CD4-positive, CD25-positive, alpha-beta regulatory T cell (primary cell): ENCODE results near the gene SHD. TPM values are rescaled to one million over a fixed set of nuclear protein-coding genes. Genes with fewer than 3 reads are reported as not detected.
"Not testable (repeated sequence)": the region's sequence is repeated elsewhere in the genome, so short reads cannot be mapped to it uniquely, and the experiment has no call there.

Experiments
- ATAC-seq, 2 donors: fragments of 150-1000 bp; cut with Tn5 transposase; one replicate each; pipeline ENCODE4 v1.10.0; 2021; ENCODE audit warnings: low read depth in 2 of 2, moderate number of reproducible peaks in 2 of 2, moderate library complexity in 1 of 2
- DNase-seq, 3 donors: peaks; one replicate each; pipeline versions ENCODE4 v3.0.0 to v3.0.0-alpha.2; 2012 to 2022; ENCODE audit warnings: mixed read lengths in 1 of 3
- H3K27ac ChIP-seq: one replicate; pipeline ENCODE4 v1.7.0; 2013; ENCODE audit warnings: mild to moderate bottlenecking, low read length; ENCODE audit not compliant: insufficient read depth, poor library complexity, severe bottlenecking
- H3K27me3 ChIP-seq: one replicate; pipeline ENCODE4 v1.7.0; 2013; ENCODE audit warnings: low read length; ENCODE audit not compliant: control insufficient read depth, insufficient read depth
- H3K36me3 ChIP-seq: one replicate; pipeline ENCODE4 v1.7.0; 2013; ENCODE audit warnings: mild to moderate bottlenecking, low read length, moderate library complexity; ENCODE audit not compliant: control insufficient read depth, insufficient read depth
- H3K4me1 ChIP-seq: 2 replicates; pipeline ENCODE4 v1.7.0; 2013; ENCODE audit warnings: mild to moderate bottlenecking, low read length; ENCODE audit not compliant: insufficient read depth, control insufficient read depth, poor library complexity, severe bottlenecking
- H3K4me3 ChIP-seq: one replicate; pipeline ENCODE4 v1.7.0; 2013; ENCODE audit warnings: low read depth, mild to moderate bottlenecking, low read length, moderate library complexity
- H3K9me3 ChIP-seq, 2 experiments: 1 replicate in 1 of 2; 2 replicates in 1 of 2; pipeline ENCODE4 v1.7.0; 2013; ENCODE audit warnings: low read length in 2 of 2, mild to moderate bottlenecking in 1 of 2, moderate library complexity in 1 of 2; ENCODE audit not compliant: control insufficient read depth in 2 of 2
- H3K27ac Mint-ChIP-seq, 3 donors: one replicate each; pipeline ENCODE4 v1.8.0; 2020 to 2022; ENCODE audit warnings: mild to moderate bottlenecking in 3 of 3, mixed read lengths in 3 of 3, moderate library complexity in 2 of 3
- H3K27me3 Mint-ChIP-seq: one replicate; pipeline ENCODE4 v1.8.0; 2022; ENCODE audit warnings: mild to moderate bottlenecking, mixed read lengths
- H3K36me3 Mint-ChIP-seq: one replicate; pipeline ENCODE4 v1.8.0; 2020; ENCODE audit warnings: mixed read lengths
- H3K4me1 Mint-ChIP-seq, 4 donors: one replicate each; pipeline ENCODE4 v1.8.0; 2020 to 2022; ENCODE audit warnings: mixed read lengths in 4 of 4, mild to moderate bottlenecking in 1 of 4
- H3K4me3 Mint-ChIP-seq, 4 donors: one replicate each; pipeline ENCODE4 v1.8.0; 2020 to 2022; ENCODE audit warnings: mild to moderate bottlenecking in 4 of 4, mixed read lengths in 4 of 4, moderate library complexity in 3 of 4
- H3K9me3 Mint-ChIP-seq, 7 donors: one replicate each; pipeline ENCODE4 v1.8.0; 2020 to 2022; ENCODE audit warnings: mixed read lengths in 7 of 7, mild to moderate bottlenecking in 3 of 7, moderate library complexity in 2 of 7
- polyA plus RNA-seq, 4 donors: library from polyadenylated mRNA; unstranded; fragments of 300-500 nt; fragmentation: Illumina TruSeq; gene quantifications; one replicate each; pipeline ENCODE4 v1.2.3, GENCODE V29; 2021
- total RNA-seq: library from RNA; stranded (reverse); gene quantifications from one replicate; pipeline ENCODE4 v1.2.3, GENCODE V29; 2022

Gene SHD
- total and polyA plus RNA-seq, 5 donors from 2014 or later: not detected

GRCh38 chr19:4326837-4327251 lies 47.8 kb downstream of the SHD start:
- H3K36me3 Mint-ChIP-seq: no peaks in the 10 kb centered on the region
- H3K9me3 Mint-ChIP-seq: peaks cover 0 to 5% (median 0%) of the 10 kb centered on the region in 7 donors
- peaks cover 22% of the 10 kb centered on the region for H3K4me1 ChIP-seq
- peaks cover 14% of the 10 kb centered on the region for H3K27me3 Mint-ChIP-seq
- DNase-seq: peak in 1 of 3 donors; percentile 25
- no peaks in the 10 kb centered on the region for H3K27me3 ChIP-seq
- H3K27ac ChIP-seq: no peak overlapping the region
- H3K4me3 ChIP-seq: no peak overlapping the region
- H3K9me3 ChIP-seq: no peaks in the 10 kb centered on the region
- H3K27ac Mint-ChIP-seq: peak overlapping the region in 1 of 3 donors; percentile 69
- H3K4me1 Mint-ChIP-seq: peaks cover 0 to 29% (median 16%) of the 10 kb centered on the region in 4 donors
- peak overlapping the region in 3 of 4 donors; percentile 74 to 90 (median 88) for H3K4me3 Mint-ChIP-seq
- ATAC-seq: no peak
- H3K36me3 ChIP-seq: no peaks in the 10 kb centered on the region

GRCh38 chr19:4327252-4327876 lies 48.3 kb downstream of the SHD start:
- Mint-ChIP-seq H3K27me3 (peaks cover 14% of the 10 kb centered on the region), H3K4me3 (peak overlapping the region; percentile 74 to 90 (median 88)), H3K4me1 (peaks cover 0 to 29% (median 16%) of the 10 kb centered on the region in 4 donors), H3K36me3 (no peaks in the 10 kb centered on the region), H3K27ac (peak overlapping the region in 2 of 3 donors; percentile 69), H3K9me3 (peaks cover 0 to 3% (median 0%) of the 10 kb centered on the region in 7 donors)
- peak overlapping the region; percentile 53 for H3K4me3 ChIP-seq
- H3K9me3 ChIP-seq: no peaks in the 10 kb centered on the region
- no peaks in the 10 kb centered on the region for H3K27me3 ChIP-seq
- H3K27ac ChIP-seq: no peak overlapping the region
- DNase-seq (peak; percentile 38 to 56 (median 55)), ATAC-seq (no peak)
- H3K36me3 ChIP-seq: no peaks in the 10 kb centered on the region
- H3K4me1 ChIP-seq: peaks cover 22% of the 10 kb centered on the region

GRCh38 chr19:4327877-4328242 lies 48.8 kb downstream of the SHD start:
- Mint-ChIP-seq H3K4me3 (peak overlapping the region; percentile 74 to 90 (median 88)), H3K9me3 (peaks cover 0 to 3% (median 0%) of the 10 kb centered on the region in 7 donors), H3K27ac (peak overlapping the region in 2 of 3 donors; percentile 69), H3K4me1 (peaks cover 0 to 29% (median 16%) of the 10 kb centered on the region in 4 donors), H3K36me3 (no peaks in the 10 kb centered on the region), H3K27me3 (peaks cover 14% of the 10 kb centered on the region)
- no peaks in the 10 kb centered on the region for H3K36me3 ChIP-seq
- H3K27ac ChIP-seq: peak overlapping the region; percentile 14
- peak overlapping the region; percentile 53 for H3K4me3 ChIP-seq
- H3K27me3 ChIP-seq: no peaks in the 10 kb centered on the region
- H3K9me3 ChIP-seq: no peaks in the 10 kb centered on the region
- DNase-seq (no peak), ATAC-seq (no peak)
- peaks cover 22% of the 10 kb centered on the region for H3K4me1 ChIP-seq

GRCh38 chr19:4328243-4328990 lies 49.4 kb downstream of the SHD start:
- Histone ChIP-seq H3K9me3 (no peaks in the 10 kb centered on the region), H3K27ac (peak overlapping the region; percentile 14), H3K27me3 (no peaks in the 10 kb centered on the region), H3K4me1 (peaks cover 22% of the 10 kb centered on the region), H3K36me3 (no peaks in the 10 kb centered on the region), H3K4me3 (peak overlapping the region; percentile 37)
- H3K27ac Mint-ChIP-seq: peak overlapping the region; percentile 69 to 90 (median 89)
- H3K9me3 Mint-ChIP-seq: peaks cover 0 to 3% (median 0%) of the 10 kb centered on the region in 7 donors
- no peaks in the 10 kb centered on the region for H3K36me3 Mint-ChIP-seq
- peak overlapping the region; percentile 82 to 93 (median 89) for H3K4me3 Mint-ChIP-seq
- DNase-seq: peak; percentile 81 to 89 (median 85)
- peak; percentile 90 for ATAC-seq
- H3K27me3 Mint-ChIP-seq: peaks cover 14% of the 10 kb centered on the region
- H3K4me1 Mint-ChIP-seq: peaks cover 0 to 29% (median 16%) of the 10 kb centered on the region in 4 donors

- H3K9me3 Mint-ChIP-seq, ATAC-seq, H3K9me3 ChIP-seq, H3K36me3 ChIP-seq, DNase-seq, H3K36me3 Mint-ChIP-seq, H3K27me3 ChIP-seq: not testable (repeated sequence)
- Mint-ChIP-seq H3K27ac (peak overlapping the region in 1 of 3 donors; percentile 79), H3K27me3 (peaks cover 14% of the 10 kb centered on the region), H3K4me1 (peaks cover 0 to 29% (median 16%) of the 10 kb centered on the region in 4 donors), H3K4me3 (peak overlapping the region; percentile 82 to 93 (median 89))
- H3K4me1 ChIP-seq: peaks cover 22% of the 10 kb centered on the region
- peak overlapping the region; percentile 37 for H3K4me3 ChIP-seq
- peak overlapping the region; percentile 14 for H3K27ac ChIP-seq
These were observed 50.1 kb downstream of the SHD start for GRCh38 chr19:4328991-4329681.

GRCh38 chr19:4329858-4330257 lies 50.8 kb downstream of the SHD start:
- Mint-ChIP-seq H3K4me1 (peaks cover 0 to 29% (median 16%) of the 10 kb centered on the region in 4 donors), H3K36me3 (peaks cover 4% of the 10 kb centered on the region), H3K27me3 (peaks cover 11% of the 10 kb centered on the region), H3K9me3 (peaks cover 0 to 4% (median 0%) of the 10 kb centered on the region in 7 donors), H3K27ac (no peak overlapping the region), H3K4me3 (peak overlapping the region in 3 of 4 donors; percentile 5 to 88 (median 54))
- H3K36me3 ChIP-seq: no peaks in the 10 kb centered on the region
- peaks cover 22% of the 10 kb centered on the region for H3K4me1 ChIP-seq
- no peaks in the 10 kb centered on the region for H3K9me3 ChIP-seq
- ATAC-seq (no peak), DNase-seq (no peak)
- no peaks in the 10 kb centered on the region for H3K27me3 ChIP-seq
- H3K27ac ChIP-seq: no peak overlapping the region
- H3K4me3 ChIP-seq: no peak overlapping the region

- no peaks in the 10 kb centered on the region for H3K9me3 ChIP-seq
- H3K27me3 ChIP-seq: no peaks in the 10 kb centered on the region
- Mint-ChIP-seq H3K36me3 (peaks cover 4% of the 10 kb centered on the region), H3K4me1 (peaks cover 3 to 18% (median 9%) of the 10 kb centered on the region in 4 donors), H3K27ac (no peak overlapping the region), H3K27me3 (no peaks in the 10 kb centered on the region), H3K4me3 (peak overlapping the region in 1 of 4 donors; percentile 45), H3K9me3 (peaks cover 0 to 2% (median 0%) of the 10 kb centered on the region in 7 donors)
- DNase-seq: no peak
- H3K4me3 ChIP-seq: no peak overlapping the region
- H3K36me3 ChIP-seq: no peaks in the 10 kb centered on the region
- peaks cover 11% of the 10 kb centered on the region for H3K4me1 ChIP-seq
- H3K27ac ChIP-seq: no peak overlapping the region
- ATAC-seq: no peak
These were observed 56.0 kb downstream of the SHD start for GRCh38 chr19:4334929-4335570.
